GM19023 (cell line): ENCODE data around the gene METTL16.

Experiments
- ATAC-seq: cut with Tn5 transposase; IDR thresholded peaks from one replicate; pipeline ENCODE4 v1.9.1; 2021; ENCODE audit warnings: mild to moderate bottlenecking, moderate library complexity; ENCODE audit not compliant: unreplicated experiment

METTL16 gene

GRCh38 chr17:2416010-2416734 is 95.5 kb downstream of the METTL16 start:
- no peak for ATAC-seq

DNA sequence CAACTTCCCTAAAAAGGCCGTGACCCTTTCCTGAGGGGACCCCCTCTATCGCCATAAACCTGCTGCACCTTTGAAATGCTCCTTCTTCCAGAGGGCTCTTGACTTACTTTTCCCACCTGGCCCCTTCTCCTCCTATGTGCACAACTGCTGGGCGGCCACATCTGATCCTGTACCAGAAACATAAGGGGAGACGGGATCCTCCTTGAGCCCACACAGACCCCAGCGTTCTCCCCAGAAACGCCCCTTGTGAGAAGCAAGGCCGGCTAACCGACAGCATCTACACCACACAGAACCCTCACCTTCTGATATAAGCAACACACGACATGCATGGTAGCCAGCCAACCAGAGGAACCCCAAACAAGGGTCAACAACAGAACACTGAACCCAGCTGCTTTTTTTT is 96.6 kb downstream of the METTL16 start:
- ATAC-seq: no peak

- ATAC-seq: no peak
Measured at GRCh38 chr17:2414446-2415064, 97.1 kb downstream of the METTL16 start.

GRCh38 chr17:2412561-2413021 is 99.1 kb downstream of the METTL16 start:
- no peak for ATAC-seq

DNA sequence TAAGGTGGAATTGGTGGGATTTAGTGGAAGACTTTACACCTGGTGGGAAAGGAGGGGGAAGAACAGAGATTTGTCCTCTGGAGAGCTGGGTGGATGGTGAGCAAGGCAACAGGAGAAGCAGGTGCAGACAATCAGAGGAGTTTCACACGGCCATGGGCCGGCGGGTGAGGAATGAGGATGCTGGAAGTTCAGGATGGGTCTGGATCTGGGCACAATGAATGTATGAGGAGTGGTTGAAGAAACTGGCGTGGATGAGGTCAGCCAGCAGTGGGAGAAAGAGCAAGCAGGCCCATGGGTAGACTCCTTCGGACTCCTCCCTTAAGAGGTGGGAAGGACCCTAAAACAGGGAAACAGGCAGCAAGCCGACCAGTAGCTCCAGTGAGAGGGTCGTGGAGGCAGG is 100.7 kb downstream of the METTL16 start:
- no peak for ATAC-seq

- ATAC-seq: no peak
Measured at GRCh38 chr17:2406903-2407790, 104.5 kb downstream of the METTL16 start.

GRCh38 chr17:2406271-2406902 is 105.3 kb downstream of the METTL16 start:
- ATAC-seq: no peak

- ATAC-seq: no peak
Measured at GRCh38 chr17:2405247-2405926, 106.3 kb downstream of the METTL16 start.

GRCh38 chr17:2403044-2403443 is 108.6 kb downstream of the METTL16 start:
- no peak for ATAC-seq

DNA sequence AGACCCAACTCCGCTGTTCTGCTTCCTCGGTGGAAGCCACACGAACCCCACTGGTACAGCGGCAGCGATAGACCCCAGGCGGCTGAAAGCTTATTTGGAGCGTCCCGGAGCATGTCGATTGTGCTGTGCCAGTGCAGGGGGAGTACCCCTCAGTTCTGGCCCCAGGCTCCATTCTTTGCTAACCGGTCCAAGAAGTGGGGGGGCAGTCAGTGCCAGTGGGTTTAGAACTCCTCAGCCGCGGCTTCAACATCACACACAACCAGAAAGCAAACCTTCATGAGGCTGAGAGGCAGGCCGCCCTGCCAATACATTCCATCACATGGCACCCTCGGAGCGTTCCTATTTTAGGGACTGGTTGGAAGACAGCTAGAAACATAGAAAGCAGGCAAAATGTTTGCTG is 109.1 kb downstream of the METTL16 start:
- no peak for ATAC-seq

DNA sequence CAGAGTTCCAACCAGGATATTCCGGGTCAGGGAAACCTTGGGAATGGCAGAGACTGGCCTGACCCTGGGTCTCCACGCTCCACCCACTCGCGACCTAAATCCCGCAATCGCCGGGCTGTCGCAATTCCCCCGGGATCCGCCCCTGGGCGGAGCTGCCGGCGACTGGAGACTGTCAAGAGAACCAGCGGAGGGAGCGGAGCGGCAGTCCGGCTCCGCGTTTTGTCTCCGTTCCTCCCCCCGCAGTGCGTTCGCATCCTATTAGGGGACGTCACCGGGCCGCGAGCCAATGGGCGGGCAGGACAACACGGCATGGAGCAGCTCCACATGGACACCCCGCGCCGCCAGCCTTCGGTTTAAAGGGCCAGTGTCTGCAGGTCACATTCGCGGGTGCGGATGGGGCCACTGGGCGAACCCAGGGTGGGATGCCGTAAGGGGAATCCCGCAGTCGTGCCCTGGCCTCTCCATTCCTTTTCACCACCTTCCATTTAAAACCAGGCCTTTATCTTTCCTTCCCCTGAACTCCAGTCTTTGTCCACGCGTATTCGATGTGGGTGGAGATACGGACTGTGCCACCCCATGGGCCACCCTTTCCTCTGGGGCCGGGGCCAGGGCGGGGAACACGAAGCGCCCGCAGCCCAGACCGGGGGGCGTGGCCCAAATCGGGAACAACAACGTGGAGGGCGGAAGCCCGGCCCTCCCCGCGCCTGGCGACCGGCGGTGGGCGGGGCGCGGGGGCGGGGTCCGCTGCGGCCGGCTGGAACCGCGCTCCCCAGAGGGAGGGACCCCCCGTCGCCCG is 110.1 kb downstream of the METTL16 start:
- ATAC-seq: peak; percentile 49

DNA sequence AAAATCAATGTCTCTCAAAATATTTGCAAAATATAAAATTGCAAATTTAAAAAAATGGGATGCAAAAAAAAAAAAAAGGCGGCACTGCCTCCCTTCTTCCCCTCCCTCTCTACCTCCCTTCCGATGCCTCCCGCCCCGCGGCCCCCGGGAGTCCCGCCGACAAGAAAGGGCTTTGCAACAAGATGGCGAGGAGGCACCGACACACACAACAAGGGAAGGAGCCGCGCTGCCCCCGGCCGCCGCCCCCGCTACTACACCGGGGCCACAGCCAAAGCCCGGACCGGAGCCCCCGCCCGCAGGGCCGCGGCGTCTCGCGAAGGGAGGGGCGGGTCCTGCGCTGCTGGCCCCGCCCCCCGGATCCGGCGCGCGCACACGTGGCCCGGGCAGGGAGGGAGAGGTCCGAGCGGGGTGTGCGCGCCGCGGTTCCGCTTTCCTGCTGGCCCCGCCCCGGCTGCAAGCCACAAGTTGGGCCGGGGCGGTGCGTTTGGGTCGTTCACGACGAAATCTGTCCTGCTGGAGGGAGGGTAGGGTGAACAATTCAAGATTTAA is 110.7 kb downstream of the METTL16 start, which contains the start of gene MNT:
Gene MNT (minus strand): TSS at position 184 of the 549 bp plus-strand sequence. CDS start 348 bp downstream, outside the sequence.
- ATAC-seq: peak; percentile 32

GRCh38 chr17:2400474-2400866 is 111.2 kb downstream of the METTL16 start:
- ATAC-seq: no peak

- ATAC-seq: peak; percentile 36
Measured at GRCh38 chr17:2399572-2400473, 111.9 kb downstream of the METTL16 start.

DNA sequence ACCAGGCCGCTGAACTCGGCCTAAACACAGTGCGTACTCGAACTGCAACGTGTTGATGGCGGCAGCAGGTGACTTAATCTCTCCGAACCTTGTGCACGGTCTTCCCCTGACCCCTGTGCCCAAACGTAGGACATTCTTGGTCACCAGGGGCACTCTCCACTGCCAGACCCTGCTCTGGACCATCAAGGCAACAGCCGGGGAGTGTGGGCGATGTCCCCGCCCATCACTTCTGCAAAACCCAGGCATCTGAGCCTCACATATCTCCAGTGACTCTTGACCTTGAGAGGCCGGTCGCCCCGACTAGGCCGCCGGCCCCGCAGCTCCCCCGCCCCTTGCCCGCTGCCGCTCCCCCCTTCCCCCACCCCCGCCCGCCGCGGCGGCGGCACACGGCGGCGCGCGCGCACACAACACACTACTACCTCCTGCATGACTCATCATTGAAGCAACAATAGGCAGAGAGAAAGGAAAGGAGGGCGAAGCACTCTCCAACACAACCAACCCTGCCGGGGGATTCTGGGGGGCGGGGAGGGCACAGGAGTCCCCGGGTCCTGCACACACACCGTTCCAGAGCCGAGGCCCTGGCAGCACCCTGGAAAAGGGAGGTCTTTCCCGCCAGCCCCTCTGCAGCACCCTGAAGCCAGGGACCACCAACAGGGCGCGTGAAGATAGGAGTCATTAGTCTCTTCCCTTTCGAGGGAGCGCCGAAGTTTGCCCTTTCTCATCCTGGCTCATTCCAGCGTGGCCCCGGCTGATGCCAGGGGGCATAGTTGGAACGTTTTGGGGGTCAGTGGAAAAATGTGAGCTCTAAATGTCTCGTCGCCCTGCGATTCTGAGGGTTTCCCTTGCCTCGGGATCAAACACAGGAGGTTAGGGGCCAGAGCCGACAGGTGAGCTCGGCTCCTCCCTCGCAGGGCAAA is 112.8 kb downstream of the METTL16 start:
- no peak for ATAC-seq

DNA sequence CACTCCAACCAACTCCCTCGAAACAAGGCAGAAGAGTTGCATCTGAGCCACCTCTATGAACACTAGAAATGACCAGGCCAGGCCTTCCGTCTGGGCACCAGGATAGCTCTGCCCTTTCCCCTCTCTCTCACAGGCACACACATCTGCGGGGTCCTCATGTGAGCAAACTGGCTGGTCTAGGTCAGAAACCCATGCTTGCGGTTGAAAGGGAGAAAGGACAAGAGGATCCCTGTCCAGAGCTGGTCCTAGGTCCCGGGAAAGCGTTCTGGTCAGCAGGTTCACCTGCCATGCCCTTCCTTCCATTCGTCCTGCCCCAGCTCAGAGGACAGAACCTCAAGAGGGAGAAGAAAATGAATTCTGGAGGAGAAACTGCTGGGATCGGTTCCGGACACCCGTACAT is 113.5 kb downstream of the METTL16 start:
- ATAC-seq: no peak
